Heart left ventricle (tissue), 16 donors: ENCODE results near the gene SLC31A1. TPM values are rescaled to one million over a fixed set of nuclear protein-coding genes. Genes with fewer than 3 reads are reported as not detected.
A peak's percentile ranks its signal among the peaks of the same experiment; 100 is the strongest.

Experiments used
- ATAC-seq, 4 donors: fragments of 200-7000 bp; cut with Tn5 transposase; one replicate each; pipeline ENCODE4 v1.9.1; 2020 to 2022; ENCODE audit warnings: moderate library complexity in 4 of 4, mild to moderate bottlenecking in 3 of 4, moderate number of reproducible peaks in 1 of 4
- DNase-seq, 5 donors: peaks; one replicate each; pipeline ENCODE4 v3.0.0-alpha.2; 2020
- H3K27ac ChIP-seq, 12 donors: fragments of 200-600 bp; sonication (generic) in 4 of 12; one replicate each; pipeline versions ENCODE4 v1.5.0 to v1.8.0; 2016 to 2022; ENCODE audit warnings: mild to moderate bottlenecking in 2 of 12
- H3K27me3 ChIP-seq, 9 donors: fragments of 200-600 bp; sonication (generic) in 2 of 9; one replicate each; pipeline versions ENCODE4 v1.5.1 to v1.8.0; 2016 to 2022; ENCODE audit warnings: mild to moderate bottlenecking in 3 of 9
- H3K36me3 ChIP-seq, 9 donors: fragments of 200-600 bp; sonication (generic) in 2 of 9; one replicate each; pipeline versions ENCODE4 v1.5.0 to v1.8.0; 2018 to 2022; ENCODE audit warnings: mild to moderate bottlenecking in 2 of 9
- H3K4me1 ChIP-seq, 12 donors: fragments of 200-600 bp; sonication (generic) in 4 of 12; one replicate each; pipeline versions ENCODE4 v1.5.0 to v1.8.0; 2016 to 2022; ENCODE audit warnings: mild to moderate bottlenecking in 3 of 12
- H3K4me3 ChIP-seq, 12 donors: fragments of 200-600 bp; sonication (generic) in 4 of 12; one replicate each; pipeline versions ENCODE4 v1.5.0 to v1.8.0; 2017 to 2022; ENCODE audit warnings: mild to moderate bottlenecking in 9 of 12, moderate library complexity in 4 of 12
- H3K9me3 ChIP-seq, 12 donors: fragments of 200-600 bp; sonication (generic) in 4 of 12; one replicate each; pipeline versions ENCODE4 v1.5.0 to v1.8.0; 2016 to 2022; ENCODE audit warnings: mild to moderate bottlenecking in 1 of 12
- CTCF ChIP-seq, 12 donors: fragments of 200-600 bp; sonication (generic) in 4 of 12; IDR thresholded peaks; one replicate each; pipeline versions ENCODE4 v1.5.0 to v1.8.0; 2018 to 2022; ENCODE audit warnings: antibody characterized with exemption in 12 of 12, mild to moderate bottlenecking in 5 of 12
- POLR2A ChIP-seq, 2 donors: fragments of 450-650 bp; IDR thresholded peaks; one replicate each; pipeline ENCODE4 v1.6.1; 2017; ENCODE audit warnings: antibody characterized with exemption in 2 of 2, mild to moderate bottlenecking in 2 of 2, moderate library complexity in 2 of 2
- WGBS, 4 donors: extraction: QIAGEN DNeasy Blood & Tissue Kit in 2 of 4; methylation state at CpG; one replicate each; pipeline versions ENCODE4 v1.1.5 to v1.1.7; 2013 to 2018; 5-methylcytosine and 5-hydroxymethylcytosine counted together
- intact Hi-C, 10 donors: fragments of 100-400 bp; cut with DNase I; formaldehyde crosslinking; loops; one replicate each; pipeline versions ENCODE4 v1.11.1 to v1.14.2; 2022
- polyA plus RNA-seq, 2 donors: library from polyadenylated mRNA; stranded (reverse); fragments of 200-250 nt; gene quantifications; one replicate each; pipeline ENCODE4 v1.2.3, GENCODE V29; 2013
- total RNA-seq, 9 donors: library from RNA; depleted of rRNA in 2 of 9; stranded (reverse); fragments of >200 nt in 2 of 9; fragmentation: NEBNext Ultra II Directional in 3 of 9; extraction: Animal tissue kit (Norgen Biotek cat#: 25700) in 3 of 9; gene quantifications; one replicate each; pipeline versions ENCODE4 v1.1.0 to v1.2.4, GENCODE V29; 2016 to 2023
- donor health status: ischemic (EF 13 %, LVEDD 7.1; RV severe dilation, severe dysfunction).
- donor health status: healthy with polysubstance abuse.
- donor health status: DM: no; HTN: yes; CAD: no.
- donor health status: DM: no; HTN: no; CAD: no.
- donor health status: ischemic (EF 25% LVEDD 6.9; RV normal size, moderate dysfunction).
- donor health status: ischemic (EF 25% LVEDD 5.7; RV mildly dilated, moderate dysfunction).
- donor health status: healthy.
- donor health status: DM: yes; HTN: yes; CAD: no.
- donor health status: ischemic (EF 35%, LVEDD 5.7; RV mildly dilated, moderate dysfunction).
- donor health status: nonischemic (EF 11% LVEDD 7.7; RV severe dilation, severe dysfunction).
- donor health status: DM: yes; HTN: yes; CAD: no.
- donor health status: PGD.
- donor health status: ischemic (EF 29% LVEDD 5.4; RV normal size, mild dysfunction).
- donor health status: nonischemic (EF 23%, LVEDD 6.1; RV moderate dilation, normal function).

The SLC31A1 gene
- total and polyA plus RNA-seq, 11 donors, result 4.2 to 22.3 (median 10.7) TPM

- ATAC-seq (no peak), DNase-seq (no peak)
- H3K27ac ChIP-seq, result no peak overlapping the region
- H3K4me3 ChIP-seq, result no peak overlapping the region
- H3K4me1 ChIP-seq, result peaks cover 0 to 22% (median 9%) of the 10 kb centered on the region in 12 donors
- no peaks in the 10 kb centered on the region for H3K27me3 ChIP-seq
- H3K36me3 ChIP-seq, result no peaks in the 10 kb centered on the region
- H3K9me3 ChIP-seq, result no peaks in the 10 kb centered on the region
- 57 to 69% (median 59%) methylated on average over 8 of the region's 8 CpGs for WGBS, 4 donors
- intact Hi-C loops, result loop anchor here in 4 of 10 donors (5.0 to 10.0 kb wide), 4 partner anchors 95 to 347 kb away; partner anchors contain the start of gene ALAD (in 1 of the 4)
- TF ChIP-seq POLR2A (IDR thresholded peaks at IDR 0.05) (no peak), CTCF (IDR thresholded peaks at IDR 0.05) (no peak)
Measured at GRCh38 chr9:113307396-113307975, 86.1 kb downstream of the SLC31A1 start.

GRCh38 chr9:113309204-113309813 lies 88.0 kb downstream of the SLC31A1 start:
- Histone ChIP-seq H3K27ac (peak overlapping the region in 3 of 12 donors; percentile 16 to 73 (median 71)), H3K4me1 (peaks cover 0 to 22% (median 9%) of the 10 kb centered on the region in 12 donors), H3K9me3 (no peaks in the 10 kb centered on the region), H3K4me3 (no peak overlapping the region), H3K27me3 (no peaks in the 10 kb centered on the region), H3K36me3 (no peaks in the 10 kb centered on the region)
- intact Hi-C loops, result loop anchor here in 7 of 10 donors (2.0 to 10.0 kb wide), 6 partner anchors 93 to 349 kb away; partner anchors contain the start of gene ALAD (in 1 of the 7)
- DNase-seq (no peak), ATAC-seq (peak in 2 of 4 donors; percentile 63 to 64)
- TF ChIP-seq POLR2A (IDR thresholded peaks at IDR 0.05) (no peak), CTCF (IDR thresholded peaks at IDR 0.05) (peak; percentile 56 to 83 (median 65))
- 5 to 10% (median 6%) methylated on average over 2 of the region's 2 CpGs for WGBS, 4 donors

GRCh38 chr9:113310538-113310937 lies 89.2 kb downstream of the SLC31A1 start:
- ATAC-seq, result peak in 3 of 4 donors; percentile 86 to 92 (median 89)
- Histone ChIP-seq H3K27ac (peak overlapping the region in 6 of 12 donors; percentile 16 to 73 (median 50)), H3K4me1 (peaks cover 0 to 22% (median 9%) of the 10 kb centered on the region in 12 donors), H3K27me3 (no peaks in the 10 kb centered on the region), H3K4me3 (no peak overlapping the region), H3K36me3 (no peaks in the 10 kb centered on the region), H3K9me3 (no peaks in the 10 kb centered on the region)
- peak in 3 of 5 donors; percentile 26 to 65 (median 43) for DNase-seq
- TF ChIP-seq CTCF (IDR thresholded peaks at IDR 0.05) (no peak), POLR2A (IDR thresholded peaks at IDR 0.05) (no peak)
- 14 to 33% (median 23%) methylated on average over 3 of the region's 3 CpGs for WGBS, 4 donors
- intact Hi-C loops, result loop anchor here in 5 of 10 donors (1.0 to 10.0 kb wide), 8 partner anchors 88 to 354 kb away; partner anchors contain the start of genes ALAD (in 2 of the 5), C9orf43 (in 1 of the 5) and POLE3 (in 1 of the 5)

DNA sequence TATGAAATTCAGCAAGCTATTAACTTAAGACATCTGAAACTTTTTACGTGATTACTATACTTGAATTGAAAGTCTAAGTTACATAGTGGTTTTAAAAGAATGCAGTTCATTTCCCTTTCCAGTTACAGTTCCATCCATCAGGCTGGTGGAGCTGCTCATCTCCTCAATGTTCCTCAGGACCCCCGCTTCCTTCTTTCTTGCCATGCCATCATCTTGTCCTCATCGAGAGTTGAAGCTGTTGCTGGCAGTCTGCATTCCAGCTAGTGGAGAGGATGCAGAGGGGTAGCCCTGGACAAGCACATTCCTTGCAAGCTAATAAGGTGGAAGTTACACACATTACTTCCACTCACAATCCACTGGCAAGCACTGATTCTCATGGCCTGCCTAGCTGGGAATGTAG lies 90.6 kb downstream of the SLC31A1 start:
- Histone ChIP-seq H3K9me3 (no peaks in the 10 kb centered on the region), H3K4me3 (no peak overlapping the region), H3K4me1 (peaks cover 0 to 22% (median 9%) of the 10 kb centered on the region in 12 donors), H3K36me3 (peaks cover 0 to 9% (median under 1%) of the 10 kb centered on the region in 9 donors), H3K27ac (no peak overlapping the region), H3K27me3 (no peaks in the 10 kb centered on the region)
- ATAC-seq (no peak), DNase-seq (no peak)
- TF ChIP-seq CTCF (IDR thresholded peaks at IDR 0.05) (no peak), POLR2A (IDR thresholded peaks at IDR 0.05) (no peak)
- intact Hi-C loops, result loop anchor here in 4 of 10 donors (2.0 to 10.0 kb wide), 6 partner anchors 87 to 353 kb away; partner anchors contain the start of gene ALAD (in 1 of the 4)
- 84 to 91% (median 88%) methylated on average over 3 of the region's 3 CpGs for WGBS, 4 donors
